Measurements from ENCODE around the gene NQO2.

The NQO2 gene

GRCh38 chr6:2988094-2988425 is 11.6 kb upstream of the NQO2 start:
- Histone ChIP-seq H3K9me3 (ENCODE audit: control insufficient read depth, insufficient read depth, low read depth, low read length) (no peaks in the 10 kb centered on the region), H3K4me1 (ENCODE audit: control insufficient read depth, insufficient read depth, low read length) (peaks cover 26% of the 10 kb centered on the region)

DNA sequence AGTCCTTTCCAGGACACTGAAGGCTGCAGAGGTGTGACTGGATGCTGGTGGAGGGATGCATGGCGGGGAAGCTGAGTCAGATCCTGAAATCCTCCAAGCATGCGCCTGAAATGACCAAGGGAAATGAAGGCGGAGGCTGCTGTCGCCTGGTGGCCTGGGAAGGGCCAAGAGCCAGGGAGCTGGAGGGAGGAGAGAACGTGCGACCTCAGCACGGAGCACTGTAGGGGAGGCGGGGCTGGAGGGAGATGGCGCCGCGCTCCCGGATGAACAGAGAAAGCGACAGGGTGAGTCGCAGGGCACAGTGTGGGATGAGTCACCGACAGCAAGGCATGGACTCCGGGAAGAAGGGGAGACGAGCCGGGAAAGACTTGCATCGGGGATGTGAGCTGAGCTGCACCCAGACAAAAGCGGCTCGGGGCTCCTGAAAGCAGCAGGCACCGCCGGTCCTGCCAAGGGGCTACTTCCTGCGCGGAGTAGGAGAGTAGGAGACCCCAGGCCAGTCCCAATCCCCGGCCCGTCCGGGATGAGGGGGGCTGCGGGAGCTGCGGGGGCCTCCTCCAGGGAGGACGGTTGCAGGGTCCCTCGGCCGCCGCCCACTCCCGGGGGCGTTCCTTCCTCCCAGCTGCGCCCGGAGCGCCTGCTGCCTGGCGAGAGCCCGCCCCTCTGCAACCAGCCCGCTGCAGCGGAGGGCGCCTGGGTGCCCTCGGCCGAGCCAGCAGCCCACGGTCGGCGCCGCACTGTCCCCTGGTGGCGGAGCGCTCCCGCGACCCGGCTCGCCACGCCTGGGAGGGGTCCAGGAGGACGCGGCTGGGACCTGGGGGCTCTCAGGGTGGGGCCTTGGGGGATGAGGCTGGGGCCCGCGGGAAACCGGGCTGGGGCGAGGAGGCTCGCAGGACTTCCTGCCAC is 11.0 kb upstream of the NQO2 start:
- H3K36me3 ChIP-seq (ENCODE audit: control insufficient read depth in 2 of 2, insufficient read depth in 1 of 2, low read length in 2 of 2): no peaks in the 10 kb centered on the region
- H3K27ac ChIP-seq (ENCODE audit: extremely low read depth, low read depth, low read length): peak overlapping the region; percentile 90
- CTCF ChIA-PET: interaction anchor here (0.6 to 5.4 kb wide), 38 partner anchors 8 to 271 kb away, joined by 3 to 72 read pairs (median 4); partner anchors contain the start of genes NQO2 and SERPINB6
- H3K9me3 ChIP-seq (ENCODE audit: control insufficient read depth, insufficient read depth, low read depth, low read length): no peaks in the 10 kb centered on the region
- H3K4me3 ChIP-seq (ENCODE audit: low read depth, low read length): peak overlapping the region; percentile 62
- H3K4me1 ChIP-seq (ENCODE audit: control insufficient read depth, insufficient read depth, low read length): peaks cover 26% of the 10 kb centered on the region
- POLR2A ChIA-PET: interaction anchor here (1.1 to 4.0 kb wide), 23 partner anchors 8 to 221 kb away, joined by 3 to 39 read pairs (median 8); partner anchors contain the start of genes NQO2, RIPK1, SERPINB1 and SERPINB6
- TF ChIP-seq ZSCAN16 (tag by site-specific recombination; IDR thresholded peaks at IDR 0.05) (no peak), ZNF341 (tag by site-specific recombination; IDR thresholded peaks at IDR 0.05; ENCODE audit: low read depth) (peak; percentile 88), TCF7L2 (IDR thresholded peaks at IDR 0.05; ENCODE audit: borderline replicate concordance, low read depth, low read length) (no peak), ZNF266 (tag by site-specific recombination; IDR thresholded peaks at IDR 0.05; ENCODE audit: low read depth) (no peak), ZNF621 (tag by site-specific recombination; IDR thresholded peaks at IDR 0.05) (no peak), ZNF416 (tag by site-specific recombination; IDR thresholded peaks at IDR 0.05) (no peak), ZNF394 (tag by site-specific recombination; IDR thresholded peaks at IDR 0.05; ENCODE audit: borderline replicate concordance) (peak; percentile 43; the same call in 1 of the 2 replicates), KLF10 (tag by site-specific recombination; IDR thresholded peaks at IDR 0.05) (peak; percentile 91)
- TF ChIP-seq, protein P1, sequence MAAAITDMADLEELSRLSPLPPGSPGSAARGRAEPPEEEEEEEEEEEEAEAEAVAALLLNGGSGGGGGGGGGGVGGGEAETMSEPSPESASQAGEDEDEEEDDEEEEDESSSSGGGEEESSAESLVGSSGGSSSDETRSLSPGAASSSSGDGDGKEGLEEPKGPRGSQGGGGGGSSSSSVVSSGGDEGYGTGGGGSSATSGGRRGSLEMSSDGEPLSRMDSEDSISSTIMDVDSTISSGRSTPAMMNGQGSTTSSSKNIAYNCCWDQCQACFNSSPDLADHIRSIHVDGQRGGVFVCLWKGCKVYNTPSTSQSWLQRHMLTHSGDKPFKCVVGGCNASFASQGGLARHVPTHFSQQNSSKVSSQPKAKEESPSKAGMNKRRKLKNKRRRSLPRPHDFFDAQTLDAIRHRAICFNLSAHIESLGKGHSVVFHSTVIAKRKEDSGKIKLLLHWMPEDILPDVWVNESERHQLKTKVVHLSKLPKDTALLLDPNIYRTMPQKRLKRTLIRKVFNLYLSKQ (tag by site-specific recombination; IDR thresholded peaks at IDR 0.05; ENCODE audit: borderline replicate concordance): no peak
- TF ChIP-seq, protein P2, sequence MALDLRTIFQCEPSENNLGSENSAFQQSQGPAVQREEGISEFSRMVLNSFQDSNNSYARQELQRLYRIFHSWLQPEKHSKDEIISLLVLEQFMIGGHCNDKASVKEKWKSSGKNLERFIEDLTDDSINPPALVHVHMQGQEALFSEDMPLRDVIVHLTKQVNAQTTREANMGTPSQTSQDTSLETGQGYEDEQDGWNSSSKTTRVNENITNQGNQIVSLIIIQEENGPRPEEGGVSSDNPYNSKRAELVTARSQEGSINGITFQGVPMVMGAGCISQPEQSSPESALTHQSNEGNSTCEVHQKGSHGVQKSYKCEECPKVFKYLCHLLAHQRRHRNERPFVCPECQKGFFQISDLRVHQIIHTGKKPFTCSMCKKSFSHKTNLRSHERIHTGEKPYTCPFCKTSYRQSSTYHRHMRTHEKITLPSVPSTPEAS (tag by site-specific recombination; IDR thresholded peaks at IDR 0.05): peak; percentile 54

More at GRCh38 chr6:2988094-2988425, 11.6 kb upstream of the NQO2 start:
- TF ChIP-seq, protein P3, sequence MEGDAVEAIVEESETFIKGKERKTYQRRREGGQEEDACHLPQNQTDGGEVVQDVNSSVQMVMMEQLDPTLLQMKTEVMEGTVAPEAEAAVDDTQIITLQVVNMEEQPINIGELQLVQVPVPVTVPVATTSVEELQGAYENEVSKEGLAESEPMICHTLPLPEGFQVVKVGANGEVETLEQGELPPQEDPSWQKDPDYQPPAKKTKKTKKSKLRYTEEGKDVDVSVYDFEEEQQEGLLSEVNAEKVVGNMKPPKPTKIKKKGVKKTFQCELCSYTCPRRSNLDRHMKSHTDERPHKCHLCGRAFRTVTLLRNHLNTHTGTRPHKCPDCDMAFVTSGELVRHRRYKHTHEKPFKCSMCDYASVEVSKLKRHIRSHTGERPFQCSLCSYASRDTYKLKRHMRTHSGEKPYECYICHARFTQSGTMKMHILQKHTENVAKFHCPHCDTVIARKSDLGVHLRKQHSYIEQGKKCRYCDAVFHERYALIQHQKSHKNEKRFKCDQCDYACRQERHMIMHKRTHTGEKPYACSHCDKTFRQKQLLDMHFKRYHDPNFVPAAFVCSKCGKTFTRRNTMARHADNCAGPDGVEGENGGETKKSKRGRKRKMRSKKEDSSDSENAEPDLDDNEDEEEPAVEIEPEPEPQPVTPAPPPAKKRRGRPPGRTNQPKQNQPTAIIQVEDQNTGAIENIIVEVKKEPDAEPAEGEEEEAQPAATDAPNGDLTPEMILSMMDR (tag by site-specific recombination; IDR thresholded peaks at IDR 0.05): 0 out of 2 replicates have a peak, but pooled peaks have one; percentile 30
- TF ChIP-seq SCRT2 (tag by site-specific recombination; IDR thresholded peaks at IDR 0.05) (no peak), REST (tag by site-specific recombination; IDR thresholded peaks at IDR 0.05) (peak; percentile 26; the same call in 1 of the 2 replicates)
- TF ChIP-seq, protein P1 (tag by site-specific recombination; IDR thresholded peaks at IDR 0.05; ENCODE audit: borderline replicate concordance): no peak
- H3K27ac ChIP-seq (ENCODE audit: extremely low read depth, low read depth, low read length): peak overlapping the region; percentile 90
- ChIA-PET POLR2A (interaction anchor here (1.1 to 4.0 kb wide), 13 partner anchors 10 to 147 kb away, joined by 3 to 39 read pairs (median 9); partner anchors contain the start of genes NQO2, SERPINB1 and SERPINB6), CTCF (interaction anchor here (0.7 to 5.4 kb wide), 25 partner anchors 8 to 252 kb away, joined by 3 to 72 read pairs (median 5); partner anchors contain the start of genes MYLK4 and SERPINB6)
- peak overlapping the region; percentile 62 for H3K4me3 ChIP-seq (ENCODE audit: low read depth, low read length)
- H3K36me3 ChIP-seq (ENCODE audit: control insufficient read depth in 2 of 2, insufficient read depth in 1 of 2, low read length in 2 of 2): no peaks in the 10 kb centered on the region
